Fibroblast of peridontal ligament (primary cell): ENCODE measurements around the gene LDLRAD4.

Experiments used
- DNase-seq: peaks from one replicate; pipeline ENCODE4 v3.0.0-alpha.2; 2010; ENCODE audit errors: extremely low read depth

LDLRAD4 gene

GRCh38 chr18:13370995-13371625 is 152.6 kb downstream of the LDLRAD4 start:
- DNase-seq: no peak

GRCh38 chr18:13371689-13372418 is 153.3 kb downstream of the LDLRAD4 start:
- DNase-seq: no peak

GRCh38 chr18:13372531-13372951 is 154.0 kb downstream of the LDLRAD4 start:
- DNase-seq: no peak

GRCh38 chr18:13374096-13374467 is 155.5 kb downstream of the LDLRAD4 start:
- no peak for DNase-seq

- no peak for DNase-seq
Observed at GRCh38 chr18:13374468-13375301, 156.1 kb downstream of the LDLRAD4 start.

- peak; percentile 63 for DNase-seq
Observed at GRCh38 chr18:13375302-13376255, 157.0 kb downstream of the LDLRAD4 start.

GRCh38 chr18:13376298-13376840 is 157.8 kb downstream of the LDLRAD4 start:
- no peak for DNase-seq

- DNase-seq: no peak
Observed at GRCh38 chr18:13376841-13377351, 158.3 kb downstream of the LDLRAD4 start.

GRCh38 chr18:13377496-13377895 is 158.9 kb downstream of the LDLRAD4 start:
- no peak for DNase-seq

- no peak for DNase-seq
Observed at GRCh38 chr18:13378150-13378549, 159.6 kb downstream of the LDLRAD4 start.

- no peak for DNase-seq
Observed at GRCh38 chr18:13379062-13379865, 160.7 kb downstream of the LDLRAD4 start.

- no peak for DNase-seq
Observed at GRCh38 chr18:13379930-13380690, 161.6 kb downstream of the LDLRAD4 start.

- DNase-seq: no peak
Observed at GRCh38 chr18:13380691-13381070, 162.1 kb downstream of the LDLRAD4 start.

GRCh38 chr18:13381331-13381730 is 162.8 kb downstream of the LDLRAD4 start:
- no peak for DNase-seq

GRCh38 chr18:13381944-13382365 is 163.4 kb downstream of the LDLRAD4 start:
- DNase-seq: peak; percentile 46

GRCh38 chr18:13382366-13382953 is 163.9 kb downstream of the LDLRAD4 start:
- peak; percentile 47 for DNase-seq

GRCh38 chr18:13382954-13383827 is 164.6 kb downstream of the LDLRAD4 start:
- no peak for DNase-seq
